Adipocyte (in vitro differentiated cells): ENCODE data around the gene ME3.

Experiments used
- DNase-seq: peaks from one replicate; pipeline ENCODE4 v3.0.0-alpha.2; 2015; ENCODE audit warnings: low read depth
- H3K27me3 ChIP-seq: replicated peaks from 2 replicates; pipeline ENCODE4 v1.7.0; 2013; ENCODE audit warnings: mild to moderate bottlenecking, low read length, moderate library complexity; ENCODE audit not compliant: control insufficient read depth, insufficient read depth
- H3K36me3 ChIP-seq: 2 replicates; pipeline ENCODE4 v1.7.0; 2013; ENCODE audit warnings: low read length, mild to moderate bottlenecking, moderate library complexity; ENCODE audit not compliant: control insufficient read depth, insufficient read depth, severe bottlenecking
- H3K4me1 ChIP-seq: 2 replicates; pipeline ENCODE4 v1.7.0; 2013; ENCODE audit warnings: mild to moderate bottlenecking, low read length, moderate library complexity; ENCODE audit not compliant: control insufficient read depth, insufficient read depth
- H3K4me3 ChIP-seq: 2 replicates; pipeline ENCODE4 v1.7.0; 2013; ENCODE audit warnings: mild to moderate bottlenecking, low read length, moderate library complexity
- H3K9ac ChIP-seq: 2 replicates; pipeline ENCODE4 v1.7.0; 2013; ENCODE audit warnings: mild to moderate bottlenecking, low read length, moderate library complexity
- H3K9me3 ChIP-seq: 2 replicates; pipeline ENCODE4 v1.7.0; 2013; ENCODE audit warnings: mild to moderate bottlenecking, low read length, moderate library complexity; ENCODE audit not compliant: control insufficient read depth

Gene ME3

DNA sequence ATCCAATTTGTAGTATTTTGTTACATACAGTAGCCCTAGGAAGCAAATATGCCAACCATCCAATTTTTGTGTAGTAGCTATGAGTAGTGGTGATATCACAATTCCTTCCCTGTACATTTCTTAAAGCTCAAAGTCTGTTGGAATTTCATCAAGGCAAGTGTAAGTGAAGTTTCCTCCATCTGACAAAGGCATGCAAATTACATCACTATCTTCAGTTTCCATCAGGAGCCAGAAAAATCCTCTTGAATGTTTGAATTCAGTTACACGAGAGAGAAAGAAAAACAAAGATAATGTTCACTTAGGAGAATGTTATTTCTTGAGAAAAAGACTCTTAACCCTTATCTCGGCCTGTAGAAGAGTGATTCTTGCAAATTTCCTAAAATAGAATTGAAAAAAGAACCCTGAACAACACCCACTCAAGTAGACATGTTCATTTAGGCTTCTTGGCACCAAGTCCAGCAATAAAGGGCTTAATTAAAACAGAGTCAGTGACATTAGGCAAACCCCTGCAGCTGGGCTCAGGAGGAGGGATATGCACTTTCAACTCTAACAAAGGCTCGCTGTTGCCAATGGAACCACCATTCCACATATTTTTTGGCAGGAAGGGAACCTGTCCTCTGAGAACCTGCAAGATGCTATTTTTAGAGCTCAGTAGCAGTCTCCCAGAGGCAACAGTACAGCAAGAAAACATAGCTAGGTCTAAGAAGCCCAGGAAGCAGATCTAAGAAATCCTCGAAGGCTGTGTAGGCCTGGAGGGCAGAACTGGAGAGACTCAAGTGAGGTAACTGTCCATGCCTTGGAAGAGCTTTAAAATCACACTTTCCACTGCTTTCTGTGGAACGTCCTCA lies 153.1 kb downstream of the ME3 start:
- DNase-seq, result peak; percentile 87

DNA sequence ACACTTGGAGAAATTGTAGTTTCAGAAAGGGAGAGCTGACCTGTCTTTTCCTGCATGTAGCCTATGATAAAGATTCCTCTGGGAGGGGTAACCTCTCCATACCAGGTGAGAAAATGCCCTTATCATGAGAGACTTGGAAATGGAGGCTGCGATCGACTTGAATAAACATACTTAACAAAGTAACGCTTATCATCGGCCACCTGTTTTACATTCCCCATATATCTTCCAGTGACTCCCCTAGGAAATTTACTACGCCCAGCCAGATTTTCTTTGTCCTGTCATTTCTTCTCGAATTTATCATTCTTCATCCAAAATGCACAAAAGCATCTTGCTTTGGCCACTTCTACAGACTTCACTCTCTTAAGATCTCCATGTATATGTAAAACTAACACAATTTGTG lies 154.2 kb downstream of the ME3 start:
- H3K27me3 ChIP-seq, result no peaks in the 10 kb centered on the region
- H3K9me3 ChIP-seq, result no peaks in the 10 kb centered on the region
- no peaks in the 10 kb centered on the region for H3K36me3 ChIP-seq
- peaks cover 41% of the 10 kb centered on the region for H3K4me1 ChIP-seq
- no peak overlapping the region for H3K4me3 ChIP-seq
- no peak overlapping the region for H3K9ac ChIP-seq
- DNase-seq, result no peak

More for the DNA sequence above, 153.1 kb downstream of the ME3 start:
- Histone ChIP-seq H3K4me1 (peaks cover 52% of the 10 kb centered on the region), H3K9ac (peak overlapping the region; percentile 17), H3K27me3 (no peaks in the 10 kb centered on the region), H3K36me3 (no peaks in the 10 kb centered on the region), H3K9me3 (no peaks in the 10 kb centered on the region), H3K4me3 (no peak overlapping the region)

DNA sequence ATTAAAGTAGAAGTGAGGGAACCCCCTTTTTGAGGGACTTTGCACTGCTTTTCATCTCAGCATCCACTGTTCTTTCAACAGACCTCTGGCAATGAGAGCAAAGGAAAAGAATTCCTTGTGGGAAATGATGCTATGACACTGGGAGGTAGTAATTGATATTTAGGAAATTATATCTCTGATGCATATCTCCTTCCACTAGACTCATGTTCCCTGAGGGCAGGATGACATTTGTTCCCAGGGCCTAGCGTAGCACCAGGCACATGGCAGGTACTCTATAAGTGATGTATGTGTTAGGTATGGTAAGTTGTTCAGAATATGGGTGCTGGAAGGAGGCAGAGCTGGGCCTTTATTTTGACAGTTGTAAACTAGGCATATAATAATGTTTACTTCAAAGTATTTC lies 154.9 kb downstream of the ME3 start:
- Histone ChIP-seq H3K4me3 (no peak overlapping the region), H3K4me1 (peaks cover 36% of the 10 kb centered on the region), H3K27me3 (no peaks in the 10 kb centered on the region), H3K9ac (no peak overlapping the region), H3K36me3 (no peaks in the 10 kb centered on the region), H3K9me3 (no peaks in the 10 kb centered on the region)
- no peak for DNase-seq

DNA sequence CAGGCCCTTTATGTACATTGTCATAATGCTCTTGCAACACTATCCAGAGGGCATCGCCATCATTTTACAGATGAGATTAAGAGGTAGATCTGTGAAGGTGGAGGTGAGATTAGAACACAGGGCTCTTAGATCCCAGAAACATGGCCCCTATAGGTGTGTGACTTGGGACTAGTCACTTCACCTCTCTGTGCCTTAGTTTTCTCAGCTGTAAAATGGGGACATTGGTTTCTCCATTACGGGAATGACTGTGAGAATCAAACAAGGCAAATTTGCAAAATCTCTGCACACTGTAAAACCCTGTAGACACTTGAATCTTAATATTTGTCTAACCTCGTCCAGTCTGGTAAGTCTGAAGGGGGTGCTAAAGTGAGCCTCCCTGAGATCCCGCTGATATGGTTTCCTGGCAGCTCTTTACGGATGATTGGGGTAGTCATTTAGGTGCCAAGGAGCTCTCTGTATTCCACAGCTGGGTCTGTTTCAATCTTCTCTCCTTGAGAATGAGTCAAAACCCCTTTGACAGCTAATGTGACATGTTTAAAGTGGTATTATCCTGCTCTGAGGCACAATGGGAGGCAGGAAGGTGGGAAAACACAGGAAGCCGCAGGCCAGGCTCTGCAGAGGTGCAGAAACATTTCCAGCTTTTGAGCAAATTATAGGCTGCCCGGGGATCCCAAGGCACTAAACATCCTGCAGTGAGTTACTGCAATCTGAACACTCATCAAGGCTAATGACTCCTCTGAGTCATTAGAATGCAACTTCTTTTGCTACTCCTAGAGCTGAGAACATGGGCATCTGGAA lies 156.9 kb downstream of the ME3 start:
- Histone ChIP-seq H3K4me3 (peak overlapping the region; percentile 42), H3K4me1 (peaks cover 49% of the 10 kb centered on the region), H3K9ac (peak overlapping the region; percentile 13), H3K27me3 (no peaks in the 10 kb centered on the region), H3K9me3 (peaks cover 3% of the 10 kb centered on the region), H3K36me3 (no peaks in the 10 kb centered on the region)
- DNase-seq, result peak; percentile 78

DNA sequence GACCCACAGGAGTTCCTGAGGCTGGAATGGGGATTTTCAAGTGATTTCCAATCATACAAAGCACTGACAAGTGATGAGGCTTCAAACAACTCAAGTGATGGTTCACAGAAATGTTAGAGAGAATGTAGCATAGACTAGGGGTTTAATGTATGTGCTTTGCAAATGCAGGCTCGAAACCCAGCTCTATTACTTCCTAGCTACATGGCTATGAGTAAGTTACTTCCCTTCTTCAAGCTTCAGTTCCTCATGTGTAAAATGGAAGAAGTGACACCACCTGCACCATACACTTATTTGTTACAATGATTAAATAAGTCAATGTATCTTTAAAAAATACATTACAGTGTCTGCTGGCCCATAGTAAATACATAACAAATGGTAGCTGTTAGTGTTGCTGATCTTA lies 158.0 kb downstream of the ME3 start:
- Histone ChIP-seq H3K36me3 (no peaks in the 10 kb centered on the region), H3K27me3 (no peaks in the 10 kb centered on the region), H3K9me3 (peaks cover 3% of the 10 kb centered on the region), H3K4me3 (no peak overlapping the region), H3K9ac (no peak overlapping the region), H3K4me1 (peaks cover 55% of the 10 kb centered on the region)
- no peak for DNase-seq

DNA sequence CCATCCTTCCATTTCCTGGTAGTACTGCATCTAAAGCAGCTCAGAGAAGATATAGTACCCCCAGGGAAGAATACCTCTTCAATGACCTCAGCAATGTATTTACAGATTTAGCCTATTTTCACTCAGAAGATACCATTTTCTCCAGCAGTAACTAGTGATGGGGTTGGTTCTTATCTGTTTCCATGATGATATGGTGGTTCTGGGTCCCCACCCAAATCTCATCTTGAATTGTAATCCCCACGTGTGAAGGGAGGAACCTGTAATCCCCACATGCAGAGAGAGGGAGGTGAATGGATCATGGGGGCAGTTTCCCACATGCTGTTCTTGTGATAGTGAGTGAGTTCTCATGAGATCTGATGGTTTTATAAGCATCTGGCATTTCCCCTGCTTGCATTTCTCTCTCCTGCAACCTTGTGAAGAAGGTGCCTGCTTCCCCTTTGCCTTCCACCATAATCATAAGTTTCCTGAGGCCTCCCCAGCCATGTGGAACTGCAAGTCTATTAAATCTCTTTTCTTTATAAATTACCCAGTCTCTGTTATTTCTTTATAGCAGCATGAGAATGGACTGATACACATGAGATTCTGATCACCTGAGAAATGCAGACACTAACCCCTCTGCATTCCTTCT lies 158.6 kb downstream of the ME3 start:
- H3K36me3 ChIP-seq, result no peaks in the 10 kb centered on the region
- H3K9ac ChIP-seq, result no peak overlapping the region
- no peaks in the 10 kb centered on the region for H3K27me3 ChIP-seq
- H3K4me3 ChIP-seq, result no peak overlapping the region
- peaks cover 3% of the 10 kb centered on the region for H3K9me3 ChIP-seq
- DNase-seq, result no peak
- peaks cover 55% of the 10 kb centered on the region for H3K4me1 ChIP-seq

DNA sequence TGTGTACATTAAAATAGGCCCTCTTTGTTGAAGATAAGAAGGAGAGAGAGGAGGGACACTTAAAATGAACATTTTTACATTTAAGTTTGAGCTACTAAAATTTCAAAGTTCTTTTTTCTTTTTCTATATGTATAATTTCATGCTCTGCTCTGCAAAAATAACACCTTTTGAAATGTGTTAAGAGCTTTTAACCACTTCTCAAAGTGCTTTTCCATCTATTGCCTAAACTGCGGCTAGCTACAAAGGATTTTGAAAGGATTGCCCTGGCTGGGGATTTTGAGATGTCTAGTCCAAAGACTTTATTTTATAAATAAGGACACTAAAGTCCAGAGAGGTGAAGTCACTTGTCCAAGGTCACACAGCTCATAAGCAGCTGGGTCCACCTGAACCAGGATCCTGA lies 159.3 kb downstream of the ME3 start:
- Histone ChIP-seq H3K9ac (no peak overlapping the region), H3K9me3 (peaks cover 3% of the 10 kb centered on the region), H3K36me3 (no peaks in the 10 kb centered on the region), H3K27me3 (no peaks in the 10 kb centered on the region), H3K4me1 (peaks cover 56% of the 10 kb centered on the region), H3K4me3 (no peak overlapping the region)
- DNase-seq, result no peak

DNA sequence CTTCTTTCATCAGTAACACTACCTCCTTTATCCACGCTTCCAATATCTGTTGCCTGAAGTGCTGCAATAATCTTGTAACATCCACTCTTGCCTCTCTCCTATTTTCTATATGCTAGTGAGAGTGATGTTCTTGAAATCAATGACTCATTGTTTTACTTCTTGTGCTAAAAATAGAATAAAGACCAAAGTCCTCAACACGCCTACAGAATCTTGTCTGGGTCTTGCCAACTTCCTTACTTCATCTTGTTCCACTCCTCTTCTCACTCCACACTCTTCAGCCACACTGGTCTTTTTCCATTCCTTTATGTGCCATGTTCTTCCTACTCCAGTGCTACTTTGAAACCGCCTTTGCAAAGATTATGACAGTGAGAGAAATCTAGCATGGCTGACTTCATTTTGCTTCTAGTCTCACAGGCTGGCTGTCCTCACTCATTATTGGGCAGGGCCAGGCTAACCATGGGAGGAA lies 161.3 kb downstream of the ME3 start:
- peaks cover 50% of the 10 kb centered on the region for H3K4me1 ChIP-seq
- peak overlapping the region; percentile 47 for H3K9ac ChIP-seq
- no peaks in the 10 kb centered on the region for H3K27me3 ChIP-seq
- H3K9me3 ChIP-seq, result peaks cover 3% of the 10 kb centered on the region
- peak; percentile 70 for DNase-seq
- peaks cover 6% of the 10 kb centered on the region for H3K36me3 ChIP-seq
- peak overlapping the region; percentile 25 for H3K4me3 ChIP-seq

DNA sequence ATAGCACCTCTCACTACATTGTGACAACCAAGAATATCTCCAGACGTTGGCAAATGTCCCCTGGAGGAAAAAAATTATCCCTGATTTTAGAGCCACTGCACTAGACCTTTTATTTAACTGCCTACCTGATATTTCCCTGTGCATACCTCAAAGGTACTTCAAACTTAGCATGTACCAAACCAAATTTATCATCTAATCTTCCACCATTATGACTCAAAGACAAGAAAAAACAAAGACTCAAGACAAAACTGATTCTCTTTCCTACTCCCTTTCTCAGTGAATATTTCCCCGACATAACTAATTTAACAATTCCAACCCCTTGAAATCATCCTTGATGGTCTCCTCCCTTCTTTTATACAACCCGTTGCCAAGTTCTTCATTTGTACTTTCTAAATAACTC lies 161.7 kb downstream of the ME3 start:
- Histone ChIP-seq H3K9me3 (peaks cover 3% of the 10 kb centered on the region), H3K4me1 (peaks cover 45% of the 10 kb centered on the region), H3K27me3 (no peaks in the 10 kb centered on the region), H3K9ac (peak overlapping the region; percentile 47), H3K4me3 (peak overlapping the region; percentile 25), H3K36me3 (peaks cover 11% of the 10 kb centered on the region)
- no peak for DNase-seq

DNA sequence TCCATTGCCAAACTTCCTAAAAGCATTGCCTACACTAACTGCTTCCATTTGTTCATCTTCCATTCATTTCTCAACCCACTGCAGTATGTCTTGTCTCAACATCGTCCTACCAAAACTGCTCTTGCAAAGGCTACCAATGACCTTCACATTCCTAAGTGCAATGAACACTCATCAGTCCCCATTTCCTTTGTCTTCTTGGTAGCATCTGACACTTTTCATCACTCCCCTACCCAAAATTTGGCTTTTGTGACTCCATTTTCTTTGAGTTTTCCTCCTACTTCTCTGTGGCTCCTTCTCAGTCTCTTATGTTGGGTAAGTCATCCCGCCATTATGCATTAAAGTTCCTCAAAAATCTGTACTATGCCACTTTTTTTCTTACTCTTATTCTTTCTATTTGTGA lies 162.3 kb downstream of the ME3 start:
- no peak for DNase-seq
- H3K36me3 ChIP-seq, result peaks cover 14% of the 10 kb centered on the region
- peak overlapping the region; percentile 25 for H3K4me3 ChIP-seq
- peak overlapping the region; percentile 38 for H3K9ac ChIP-seq
- no peaks in the 10 kb centered on the region for H3K27me3 ChIP-seq
- peaks cover 3% of the 10 kb centered on the region for H3K9me3 ChIP-seq
- H3K4me1 ChIP-seq, result peaks cover 40% of the 10 kb centered on the region

DNA sequence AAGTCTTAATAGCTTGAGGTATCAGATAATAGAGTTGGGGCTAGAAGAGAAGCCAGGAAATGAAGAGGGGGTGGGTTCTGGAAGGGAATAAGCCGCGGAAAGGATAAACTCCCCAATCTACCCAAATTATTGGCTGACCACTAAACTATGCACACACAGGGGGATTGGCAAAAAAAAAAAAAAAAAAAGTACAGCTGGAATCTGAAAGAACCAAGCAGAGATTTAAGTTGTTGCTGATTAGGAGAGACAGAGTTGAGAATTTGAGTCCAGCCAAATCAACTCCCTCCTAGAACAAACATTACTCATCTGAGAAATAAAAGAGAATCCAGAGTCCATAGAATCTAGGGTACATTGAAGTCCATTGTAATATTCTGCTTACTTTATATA lies 162.8 kb downstream of the ME3 start:
- no peaks in the 10 kb centered on the region for H3K27me3 ChIP-seq
- no peak overlapping the region for H3K4me3 ChIP-seq
- peaks cover 3% of the 10 kb centered on the region for H3K9me3 ChIP-seq
- H3K36me3 ChIP-seq, result peaks cover 14% of the 10 kb centered on the region
- H3K4me1 ChIP-seq, result peaks cover 38% of the 10 kb centered on the region
- DNase-seq, result no peak
- H3K9ac ChIP-seq, result peak overlapping the region; percentile 33
